Measurements from ENCODE around the gene MARCHF11. TPM values are rescaled to one million over a fixed set of nuclear protein-coding genes. Genes with fewer than 3 reads are reported as not detected.
A peak's percentile ranks its signal among the peaks of the same experiment; 100 is the strongest.

MARCHF11 gene
- total RNA-seq (2014; rRNA removed): not detected in 2 replicates
- polyA plus RNA-seq (2012): not detected

- DNase-seq (ENCODE audit: low read depth): no peak
Measured at GRCh38 chr5:16179511-16179935, at the start of gene MARCHF11. MARCHF11 (minus strand) TSS chr5:16179791; CDS start chr5:16179575, 216 bp downstream.

- no peak for DNase-seq (ENCODE audit: low read depth)
Measured at GRCh38 chr5:16225927-16226326, 46.3 kb upstream of the MARCHF11 start.

GRCh38 chr5:16192311-16192710 lies 12.7 kb upstream of the MARCHF11 start:
- DNase-seq (ENCODE audit: low read depth): no peak

GRCh38 chr5:16180789-16181082 lies 1.1 kb upstream of the MARCHF11 start:
- DNase-seq (ENCODE audit: low read depth): no peak

- DNase-seq (ENCODE audit: low read depth): no peak
Measured at GRCh38 chr5:16179936-16180788, 571 bp upstream of the MARCHF11 start.

- peak; percentile 23 for DNase-seq (ENCODE audit: low read depth)
Measured at GRCh38 chr5:16178745-16179372, 732 bp downstream of the MARCHF11 start.

- DNase-seq (ENCODE audit: low read depth): no peak
Measured at GRCh38 chr5:16169550-16169949, 10.0 kb downstream of the MARCHF11 start.

- peak; percentile 58 for DNase-seq (ENCODE audit: low read depth)
Measured at GRCh38 chr5:16160706-16161105, 18.9 kb downstream of the MARCHF11 start.

GRCh38 chr5:16159636-16160035 lies 20.0 kb downstream of the MARCHF11 start:
- DNase-seq (ENCODE audit: low read depth): no peak

GRCh38 chr5:16156152-16156551 lies 23.4 kb downstream of the MARCHF11 start:
- DNase-seq (ENCODE audit: low read depth): no peak

- no peak for DNase-seq (ENCODE audit: low read depth)
Measured at GRCh38 chr5:16152601-16153568, 26.7 kb downstream of the MARCHF11 start.

- no peak for DNase-seq (ENCODE audit: low read depth)
Measured at GRCh38 chr5:16149621-16150020, 30.0 kb downstream of the MARCHF11 start.

GRCh38 chr5:16147179-16147900 lies 32.3 kb downstream of the MARCHF11 start:
- DNase-seq (ENCODE audit: low read depth): no peak

GRCh38 chr5:16144416-16144815 lies 35.2 kb downstream of the MARCHF11 start:
- no peak for DNase-seq (ENCODE audit: low read depth)

- no peak for DNase-seq (ENCODE audit: low read depth)
Measured at GRCh38 chr5:16143361-16144049, 36.1 kb downstream of the MARCHF11 start.

- peak; percentile 30 for DNase-seq (ENCODE audit: low read depth)
Measured at GRCh38 chr5:16140944-16141343, 38.6 kb downstream of the MARCHF11 start.

- DNase-seq (ENCODE audit: low read depth): no peak
Measured at GRCh38 chr5:16140417-16140816, 39.2 kb downstream of the MARCHF11 start.

- DNase-seq (ENCODE audit: low read depth): no peak
Measured at GRCh38 chr5:16137177-16137576, 42.4 kb downstream of the MARCHF11 start.

- no peak for DNase-seq (ENCODE audit: low read depth)
Measured at GRCh38 chr5:16135506-16135905, 44.1 kb downstream of the MARCHF11 start.

- no peak for DNase-seq (ENCODE audit: low read depth)
Measured at GRCh38 chr5:16135003-16135402, 44.6 kb downstream of the MARCHF11 start.

- DNase-seq (ENCODE audit: low read depth): no peak
Measured at GRCh38 chr5:16134204-16134603, 45.4 kb downstream of the MARCHF11 start.

All from LHCN-M2 (cell line).